MCF 10A (cell line): ENCODE results near the gene ARHGAP19. TPM values are rescaled to one million over a fixed set of nuclear protein-coding genes. Genes with fewer than 3 reads are reported as not detected.

Source experiments
- BruUV-seq: library from RNA; stranded (reverse); fragments of 400-500 nt; replicated peaks from 2 replicates; lab custom pipeline; 2021; lab: Mats Ljungman, UMichigan
- CTCF ChIA-PET: fragments of 300-600 bp; sonication (Branson Sonifier 250); formaldehyde crosslinking; extraction: SDS; loops from one replicate; lab custom pipeline; 2021; ENCODE audit warnings: antibody characterized with exemption, inconsistent platforms; lab: Yijun Ruan, JAX
- POLR2A ChIA-PET: fragments of 300-600, 350-650 bp; sonication (Branson Sonifier 250); formaldehyde crosslinking; extraction: SDS; loops from one replicate; lab custom pipeline; 2020; ENCODE audit warnings: antibody characterized with exemption, inconsistent platforms; lab: Yijun Ruan, JAX
- DNase-seq: peaks from one replicate; pipeline ENCODE4 v3.0.0-alpha.2; 2018; ENCODE audit not compliant: unreplicated experiment
- H3K27ac Mint-ChIP-seq: one replicate; pipeline ENCODE4 v1.8.0; 2022; ENCODE audit warnings: mild to moderate bottlenecking, low read depth, mixed read lengths; ENCODE audit not compliant: unreplicated experiment
- H3K27me3 Mint-ChIP-seq: one replicate; pipeline ENCODE4 v1.8.0; 2022; ENCODE audit warnings: mixed read lengths; ENCODE audit not compliant: insufficient read depth, unreplicated experiment
- H3K36me3 Mint-ChIP-seq: one replicate; pipeline ENCODE4 v1.8.0; 2022; ENCODE audit warnings: mild to moderate bottlenecking, moderate library complexity, mixed read lengths; ENCODE audit not compliant: insufficient read depth, unreplicated experiment
- H3K4me1 Mint-ChIP-seq: one replicate; pipeline ENCODE4 v1.8.0; 2022; ENCODE audit warnings: mixed read lengths; ENCODE audit not compliant: insufficient read depth, unreplicated experiment
- H3K4me3 Mint-ChIP-seq: one replicate; pipeline ENCODE4 v1.8.0; 2022; ENCODE audit warnings: mild to moderate bottlenecking, moderate library complexity, mixed read lengths; ENCODE audit not compliant: unreplicated experiment
- H3K9me3 Mint-ChIP-seq: one replicate; pipeline ENCODE4 v1.8.0; 2022; ENCODE audit warnings: mixed read lengths; ENCODE audit not compliant: unreplicated experiment
- intact Hi-C: fragments of 100-400 bp; cut with micrococcal nuclease; formaldehyde crosslinking; loops from 2 replicates; pipeline ENCODE4 v1.14.1; 2022
- total RNA-seq: library from RNA; stranded (reverse); gene quantifications from 2 replicates; pipeline ENCODE4 v1.2.3, GENCODE V29; 2022
- TF ChIP-seq, protein P1 (sequence below): fragments of 200-600 bp; IDR thresholded peaks from one replicate; pipeline ENCODE4 v1.8.0; 2022; ENCODE audit warnings: antibody characterized with exemption, mild to moderate bottlenecking; ENCODE audit not compliant: unreplicated experiment

The ARHGAP19 gene
- total RNA-seq, 1 experiment from 2014 or later = 11.7 TPM

GRCh38 chr10:97328646-97329453 is 36.4 kb upstream of the ARHGAP19 start:
- H3K36me3 Mint-ChIP-seq = peaks cover 51% of the 10 kb centered on the region
- H3K4me3 Mint-ChIP-seq = no peak overlapping the region
- no peaks in the 10 kb centered on the region for H3K9me3 Mint-ChIP-seq
- no peak for DNase-seq
- ChIA-PET POLR2A (interaction anchor here (8.8 to 9.9 kb wide), 2 partner anchors 10 to 50 kb away, joined by 87 to 158 read pairs; partner anchors contain the start of gene FRAT1), CTCF (interaction anchor here (1.3 to 6.8 kb wide), 4 partner anchors 9 to 256 kb away, joined by 3 to 55 read pairs (median 4); partner anchors contain the start of gene FRAT1)
- peaks cover 12% of the 10 kb centered on the region for H3K4me1 Mint-ChIP-seq
- BruUV-seq = no TSS peak
- intact Hi-C loops = no loop called here
- TF ChIP-seq, protein P1, sequence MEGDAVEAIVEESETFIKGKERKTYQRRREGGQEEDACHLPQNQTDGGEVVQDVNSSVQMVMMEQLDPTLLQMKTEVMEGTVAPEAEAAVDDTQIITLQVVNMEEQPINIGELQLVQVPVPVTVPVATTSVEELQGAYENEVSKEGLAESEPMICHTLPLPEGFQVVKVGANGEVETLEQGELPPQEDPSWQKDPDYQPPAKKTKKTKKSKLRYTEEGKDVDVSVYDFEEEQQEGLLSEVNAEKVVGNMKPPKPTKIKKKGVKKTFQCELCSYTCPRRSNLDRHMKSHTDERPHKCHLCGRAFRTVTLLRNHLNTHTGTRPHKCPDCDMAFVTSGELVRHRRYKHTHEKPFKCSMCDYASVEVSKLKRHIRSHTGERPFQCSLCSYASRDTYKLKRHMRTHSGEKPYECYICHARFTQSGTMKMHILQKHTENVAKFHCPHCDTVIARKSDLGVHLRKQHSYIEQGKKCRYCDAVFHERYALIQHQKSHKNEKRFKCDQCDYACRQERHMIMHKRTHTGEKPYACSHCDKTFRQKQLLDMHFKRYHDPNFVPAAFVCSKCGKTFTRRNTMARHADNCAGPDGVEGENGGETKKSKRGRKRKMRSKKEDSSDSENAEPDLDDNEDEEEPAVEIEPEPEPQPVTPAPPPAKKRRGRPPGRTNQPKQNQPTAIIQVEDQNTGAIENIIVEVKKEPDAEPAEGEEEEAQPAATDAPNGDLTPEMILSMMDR = no peak
- H3K27me3 Mint-ChIP-seq = no peaks in the 10 kb centered on the region
- H3K27ac Mint-ChIP-seq = no peak overlapping the region

DNA sequence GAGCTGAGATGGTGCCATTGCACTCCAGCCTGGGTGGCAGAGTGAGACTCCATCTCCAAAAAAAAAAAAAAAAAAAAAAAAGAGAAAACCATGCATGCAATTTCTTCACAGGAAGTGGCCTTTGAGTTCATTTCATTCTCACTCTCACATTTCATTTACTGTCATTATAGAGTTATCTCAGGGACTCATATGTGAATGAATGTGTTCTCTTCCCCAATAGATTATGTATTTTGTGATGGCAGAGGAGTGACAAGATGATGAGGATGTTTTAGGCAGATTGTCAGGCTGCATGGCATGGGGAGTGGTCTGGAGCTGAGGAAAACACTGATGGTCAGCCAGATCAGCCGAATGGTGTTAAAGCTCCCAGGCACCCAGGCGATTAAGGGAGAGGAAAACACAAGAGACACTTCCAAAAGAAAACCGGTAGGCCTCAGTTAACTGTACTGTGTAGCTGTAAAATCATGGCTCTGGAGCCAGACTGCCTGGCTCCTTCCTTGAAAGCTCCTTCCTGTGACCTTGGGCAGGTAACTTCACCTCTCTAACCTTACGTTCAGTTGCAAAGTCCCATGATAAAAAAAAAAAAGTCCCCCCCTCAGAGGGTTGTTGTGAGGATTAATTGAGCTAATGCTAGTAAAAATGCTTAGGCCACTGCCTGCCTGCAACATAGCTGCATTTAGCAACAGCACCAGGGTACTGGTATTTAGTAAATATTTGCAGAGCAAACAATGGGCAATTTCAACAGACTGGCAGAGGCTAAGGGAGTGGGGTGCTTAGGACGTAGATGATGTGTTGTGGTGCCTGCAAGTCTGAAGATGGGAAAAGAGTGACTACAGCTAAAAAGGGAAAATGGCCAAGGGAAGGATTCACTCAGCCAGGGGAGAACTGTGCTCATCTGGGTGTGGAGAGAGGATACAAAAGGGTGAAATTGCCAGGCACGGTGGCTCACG is 35.2 kb upstream of the ARHGAP19 start:
- intact Hi-C loops = no loop called here
- Mint-ChIP-seq H3K36me3 (peaks cover 40% of the 10 kb centered on the region), H3K9me3 (no peaks in the 10 kb centered on the region), H3K4me1 (peaks cover 12% of the 10 kb centered on the region), H3K4me3 (no peak overlapping the region), H3K27ac (no peak overlapping the region), H3K27me3 (no peaks in the 10 kb centered on the region)
- no TSS peak for BruUV-seq
- ChIA-PET POLR2A (interaction anchor here (0.8 to 9.9 kb wide), 3 partner anchors 9 to 73 kb away, joined by 3 to 158 read pairs (median 87); partner anchors contain the start of gene FRAT1), CTCF (interaction anchor here (1.3 kb wide), 1 partner anchor 254 kb away, joined by 3 read pairs; no protein-coding TSS in a partner anchor)
- no peak for DNase-seq
- TF ChIP-seq, protein P1 = no peak

- TF ChIP-seq, protein P1 = no peak
- CTCF ChIA-PET = interaction anchor here (0.9 to 1.5 kb wide), 2 partner anchors 7 to 115 kb away, joined by 3 read pairs; no protein-coding TSS in a partner anchor
- POLR2A ChIA-PET = interaction anchor here (1.0 to 9.9 kb wide), 3 partner anchors 8 to 75 kb away, joined by 4 to 87 read pairs (median 9); partner anchors contain the start of gene RRP12
- DNase-seq = no peak
- BruUV-seq = no TSS peak
- H3K4me3 Mint-ChIP-seq = no peak overlapping the region
- no peaks in the 10 kb centered on the region for H3K9me3 Mint-ChIP-seq
- peaks cover 34% of the 10 kb centered on the region for H3K36me3 Mint-ChIP-seq
- H3K4me1 Mint-ChIP-seq = peaks cover 6% of the 10 kb centered on the region
- H3K27me3 Mint-ChIP-seq = no peaks in the 10 kb centered on the region
- H3K27ac Mint-ChIP-seq = no peak overlapping the region
- intact Hi-C loops = no loop called here
These were observed 33.3 kb upstream of the ARHGAP19 start for GRCh38 chr10:97325754-97326153.
